Left cardiac atrium (tissue), 4 donors: ENCODE measurements around the gene SLIT1. TPM values are rescaled to one million over a fixed set of nuclear protein-coding genes. Genes with fewer than 3 reads are reported as not detected.

ENCODE experiments used
- ATAC-seq, 2 donors: fragments of 200-7000 bp; cut with Tn5 transposase; one replicate each; pipeline ENCODE4 v1.9.1; 2020; ENCODE audit warnings: mild to moderate bottlenecking in 2 of 2, moderate library complexity in 2 of 2
- DNase-seq: peaks from one replicate; pipeline ENCODE4 v3.0.0-alpha.2; 2020
- intact Hi-C, 2 donors: fragments of 100-400 bp; cut with DNase I; formaldehyde crosslinking; loops; one replicate each; pipeline versions ENCODE4 v1.14.1 to v1.15.1; 2022 to 2023
- total RNA-seq, 2 donors: library from RNA; stranded (reverse); fragmentation: NEBNext Ultra II Directional; extraction: Animal tissue kit (Norgen Biotek cat#: 25700); gene quantifications; one replicate each; pipeline ENCODE4 v1.2.1, GENCODE V29; 2021
- donor health status: DM: no; HTN: yes; CAD: no.
- donor health status: DM: no; HTN: yes; CAD: no; lungs with severe emphysema.
- donor health status: DM: yes; HTN: yes; CAD: no.
- donor health status: Dilated cardiomyopathy.

The SLIT1 gene
- total RNA-seq, 2 donors from 2014 or later: 0.24 to 0.31 TPM

DNA sequence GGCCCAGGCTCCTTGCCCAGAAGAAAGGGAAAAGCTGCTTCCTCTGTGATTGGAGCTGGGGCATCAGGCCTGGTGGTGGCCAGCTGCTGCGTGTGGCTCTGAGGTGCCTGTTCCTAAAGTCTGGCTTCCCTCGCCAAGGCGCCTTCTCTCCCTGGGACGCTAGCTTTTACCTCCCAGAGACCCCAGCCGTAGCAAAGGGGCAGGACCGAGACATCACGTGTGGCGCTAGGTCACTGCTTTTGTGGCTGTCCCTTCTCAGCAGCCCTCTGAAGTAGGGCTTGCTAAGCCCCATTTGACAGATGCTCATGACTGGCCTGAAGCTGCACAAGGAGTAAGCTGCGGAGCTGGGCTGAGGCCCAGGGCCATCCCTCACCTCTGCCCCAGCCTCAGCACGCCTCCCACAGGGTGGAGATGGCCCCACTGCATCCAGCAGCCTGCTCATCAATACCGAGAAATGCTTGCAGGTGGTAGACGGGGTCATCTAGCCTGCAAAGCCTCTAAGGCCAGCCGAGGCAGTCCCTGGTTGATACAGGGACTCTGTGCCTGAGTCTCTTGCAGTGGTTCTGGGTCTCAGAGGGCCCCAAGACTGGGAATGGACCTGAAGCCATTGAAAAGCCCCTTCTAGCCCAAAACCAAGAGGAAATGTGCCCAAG, 182.5 kb downstream of the SLIT1 start:
- intact Hi-C loops: no loop called here
- DNase-seq (no peak), ATAC-seq (no peak)

GRCh38 chr10:97002670-97003069, 183.1 kb downstream of the SLIT1 start:
- no peak for DNase-seq
- no peak for ATAC-seq
- intact Hi-C loops: no loop called here

- DNase-seq: no peak
- intact Hi-C loops: no loop called here
- ATAC-seq: no peak
Observed at GRCh38 chr10:97001183-97001991, 184.4 kb downstream of the SLIT1 start.

GRCh38 chr10:97000487-97001182, 185.1 kb downstream of the SLIT1 start:
- intact Hi-C loops: no loop called here
- DNase-seq (no peak), ATAC-seq (no peak)

GRCh38 chr10:96999987-97000386, 185.8 kb downstream of the SLIT1 start:
- intact Hi-C loops: no loop called here
- ATAC-seq: no peak
- no peak for DNase-seq

GRCh38 chr10:96999337-96999736, 186.4 kb downstream of the SLIT1 start:
- intact Hi-C loops: no loop called here
- no peak for ATAC-seq
- DNase-seq: no peak

GRCh38 chr10:96998329-96998888, 187.3 kb downstream of the SLIT1 start:
- DNase-seq: no peak
- intact Hi-C loops: no loop called here
- no peak for ATAC-seq

DNA sequence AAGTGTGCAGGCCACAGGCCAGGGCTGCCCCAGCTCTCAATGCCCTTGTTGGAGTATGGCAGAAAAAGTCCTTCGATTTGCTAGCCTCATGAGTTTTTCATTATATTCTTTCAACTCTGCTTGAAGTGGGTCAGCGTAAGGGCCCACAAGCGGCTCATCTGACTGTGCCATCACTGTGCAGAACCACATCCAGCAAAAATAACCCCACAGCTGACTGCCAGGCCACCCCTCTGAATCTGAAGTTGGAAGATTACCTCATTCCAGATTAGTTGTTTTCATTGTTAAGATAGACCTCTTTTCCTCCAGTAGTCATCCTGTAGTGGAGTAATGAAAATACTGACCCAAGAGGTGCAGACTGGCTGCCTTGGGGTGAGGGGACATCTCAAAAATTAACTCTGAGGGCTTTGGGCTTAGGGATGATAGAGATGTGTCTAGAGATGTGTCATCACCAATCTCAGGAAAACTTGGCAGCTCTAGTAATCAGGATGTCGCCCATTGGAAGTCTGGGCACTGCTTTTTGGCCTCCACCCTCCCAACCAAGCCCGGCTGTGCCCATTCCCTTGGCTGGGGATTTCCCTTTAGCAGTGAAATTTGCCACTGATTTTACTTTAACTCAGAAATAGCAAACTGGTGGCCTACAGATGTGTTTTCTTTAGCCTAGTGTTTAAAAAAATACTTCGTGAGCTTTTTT, 189.3 kb downstream of the SLIT1 start:
- ATAC-seq (peak; percentile 28 to 44), DNase-seq (no peak)
- intact Hi-C loops: no loop called here

- intact Hi-C loops: no loop called here
- no peak for ATAC-seq
- DNase-seq: no peak
Observed at GRCh38 chr10:96995851-96996250, 189.9 kb downstream of the SLIT1 start.

GRCh38 chr10:96992721-96993120, 193.0 kb downstream of the SLIT1 start:
- intact Hi-C loops: no loop called here
- no peak for ATAC-seq
- no peak for DNase-seq

- peak in 1 of 2 donors; percentile 57 for ATAC-seq
- DNase-seq: no peak
- intact Hi-C loops: no loop called here
Observed at GRCh38 chr10:96991313-96991841, 194.4 kb downstream of the SLIT1 start.

GRCh38 chr10:96988426-96988825, 197.3 kb downstream of the SLIT1 start:
- no peak for DNase-seq
- intact Hi-C loops: no loop called here
- no peak for ATAC-seq

DNA sequence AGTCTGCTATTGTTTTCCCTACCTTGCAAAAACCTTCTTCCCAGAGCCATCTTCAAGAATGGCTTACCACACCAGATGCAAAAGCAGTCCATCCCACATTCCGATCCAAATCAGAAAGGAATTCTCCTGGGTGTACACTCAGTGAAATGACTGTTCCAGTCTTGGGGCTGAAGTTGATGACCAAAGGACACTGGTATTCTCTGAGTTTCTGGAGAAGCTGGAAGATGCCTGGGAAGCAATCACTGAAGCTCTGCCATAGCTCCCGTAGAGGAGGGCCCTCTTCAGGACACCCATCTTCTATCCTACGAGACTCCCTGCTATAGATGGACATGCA, 197.9 kb downstream of the SLIT1 start:
- intact Hi-C loops: no loop called here
- DNase-seq: no peak
- ATAC-seq: no peak

- intact Hi-C loops: no loop called here
- no peak for ATAC-seq
- no peak for DNase-seq
Observed at GRCh38 chr10:96987141-96987841, 198.5 kb downstream of the SLIT1 start.

DNA sequence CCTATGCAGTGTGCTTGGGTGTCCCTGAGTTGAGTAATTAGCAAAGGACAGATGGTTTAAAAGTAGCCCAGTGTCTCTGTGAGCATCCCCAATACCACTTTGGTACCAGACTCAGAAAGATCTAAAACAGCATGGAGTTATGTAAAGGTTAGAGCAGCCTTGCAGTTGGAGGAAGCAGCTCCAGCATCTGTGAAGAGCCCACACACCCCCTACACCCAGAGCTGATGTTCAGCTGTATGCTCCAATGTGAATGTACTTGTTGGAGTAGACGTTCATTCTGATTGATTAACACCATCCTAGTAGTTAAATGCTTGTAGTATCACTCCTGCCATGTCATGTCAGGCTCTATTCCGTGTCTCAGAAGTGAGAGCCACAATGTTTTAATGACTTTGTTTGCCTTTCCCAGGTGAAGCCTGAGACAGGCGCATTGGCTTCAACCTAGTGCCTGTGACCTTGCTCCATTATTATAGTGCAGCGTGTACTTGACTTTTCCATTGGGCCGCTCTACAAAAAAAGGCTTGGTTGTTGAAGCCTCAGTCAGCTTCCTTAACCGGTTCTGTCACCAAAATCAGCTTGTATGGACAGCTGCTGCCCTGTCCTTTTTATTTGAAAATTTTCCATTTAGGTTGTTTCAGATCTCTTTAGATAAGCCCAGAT, 199.4 kb downstream of the SLIT1 start:
- no peak for DNase-seq
- ATAC-seq: no peak
- intact Hi-C loops: no loop called here

DNA sequence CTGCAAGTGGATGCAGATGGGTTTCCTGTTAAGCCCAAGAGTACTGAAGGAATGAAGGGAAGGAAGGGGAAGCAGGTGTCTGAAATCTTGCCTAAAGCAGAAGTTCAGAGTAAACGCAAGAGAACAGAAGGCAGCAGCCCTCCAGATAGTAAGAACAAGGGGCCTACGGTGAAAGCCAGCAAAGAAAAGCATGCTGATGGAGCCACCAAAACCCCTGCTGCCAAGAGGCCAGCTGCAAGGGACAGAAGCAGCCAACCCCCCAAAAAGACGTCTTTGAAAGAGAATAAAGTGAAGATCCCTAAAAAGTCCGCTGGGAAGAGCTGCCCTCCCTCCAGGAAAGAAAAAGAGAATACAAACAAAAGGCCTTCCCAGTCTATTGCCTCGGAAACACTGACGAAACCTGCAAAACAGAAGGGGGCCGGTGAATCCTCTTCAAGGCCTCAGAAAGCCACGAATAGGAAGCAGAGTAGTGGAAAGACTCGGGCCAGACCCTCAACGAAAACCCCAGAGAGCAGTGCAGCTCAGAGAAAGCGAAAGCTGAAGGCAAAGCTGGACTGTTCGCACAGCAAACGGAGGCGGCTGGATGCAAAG, 201.1 kb downstream of the SLIT1 start:
- intact Hi-C loops: no loop called here
- DNase-seq (no peak), ATAC-seq (peak in 1 of 2 donors; percentile 44)

- DNase-seq (no peak), ATAC-seq (no peak)
- intact Hi-C loops: no loop called here
Observed at GRCh38 chr10:96982149-96982930, 203.4 kb downstream of the SLIT1 start.
